Activated B cell treated with CpG ODN at 0.5 μM for 24 hours (primary cell): ENCODE results near the gene CFAP221. TPM values are rescaled to one million over a fixed set of nuclear protein-coding genes. Genes with fewer than 3 reads are reported as not detected.

Experiments used
- ATAC-seq: fragments of 200-7000 bp; cut with Tn5 transposase; one replicate; pipeline ENCODE4 v1.10.0; 2021; ENCODE audit warnings: low read depth, mild to moderate bottlenecking, moderate library complexity
- CTCF ChIA-PET: fragments of 350-600 bp; sonication (Branson Sonifier 250); formaldehyde crosslinking; loops from one replicate; lab custom pipeline; 2021; ENCODE audit warnings: antibody characterized with exemption; lab: Charles Lee
- POLR2A ChIA-PET: fragments of 350-600 bp; sonication (Branson Sonifier 250); formaldehyde crosslinking; loops from one replicate; lab custom pipeline; 2021; ENCODE audit warnings: antibody characterized with exemption; lab: Charles Lee
- DNase-seq: peaks from one replicate; pipeline ENCODE4 v3.0.0; 2022
- H3K27ac Mint-ChIP-seq: one replicate; pipeline ENCODE4 v1.8.0; 2020; ENCODE audit warnings: mixed read lengths
- H3K27me3 Mint-ChIP-seq: one replicate; pipeline ENCODE4 v1.8.0; 2021; ENCODE audit warnings: mixed read lengths
- H3K36me3 Mint-ChIP-seq: one replicate; pipeline ENCODE4 v1.8.0; 2021; ENCODE audit warnings: low read depth, mixed read lengths
- H3K4me1 Mint-ChIP-seq: one replicate; pipeline ENCODE4 v1.8.0; 2021; ENCODE audit warnings: mixed read lengths
- H3K4me3 Mint-ChIP-seq: one replicate; pipeline ENCODE4 v1.8.0; 2020; ENCODE audit warnings: mild to moderate bottlenecking, mixed read lengths
- H3K9me3 Mint-ChIP-seq: one replicate; pipeline ENCODE4 v1.8.0; 2020; ENCODE audit warnings: mixed read lengths
- intact Hi-C: fragments of 100-400 bp; cut with micrococcal nuclease; formaldehyde crosslinking; loops from one replicate; pipeline ENCODE4 v1.15.1; 2024
- total RNA-seq: library from RNA; stranded (reverse); gene quantifications from 2 replicates; pipeline ENCODE4 v1.2.3, GENCODE V29; 2022
- TF ChIP-seq, protein P1 (sequence below): fragments of 200-600 bp; IDR thresholded peaks from one replicate; pipeline ENCODE4 v1.8.0; 2022; ENCODE audit warnings: antibody characterized with exemption, mild to moderate bottlenecking

CFAP221 gene
- total RNA-seq, 1 donor from 2014 or later: not detected

DNA sequence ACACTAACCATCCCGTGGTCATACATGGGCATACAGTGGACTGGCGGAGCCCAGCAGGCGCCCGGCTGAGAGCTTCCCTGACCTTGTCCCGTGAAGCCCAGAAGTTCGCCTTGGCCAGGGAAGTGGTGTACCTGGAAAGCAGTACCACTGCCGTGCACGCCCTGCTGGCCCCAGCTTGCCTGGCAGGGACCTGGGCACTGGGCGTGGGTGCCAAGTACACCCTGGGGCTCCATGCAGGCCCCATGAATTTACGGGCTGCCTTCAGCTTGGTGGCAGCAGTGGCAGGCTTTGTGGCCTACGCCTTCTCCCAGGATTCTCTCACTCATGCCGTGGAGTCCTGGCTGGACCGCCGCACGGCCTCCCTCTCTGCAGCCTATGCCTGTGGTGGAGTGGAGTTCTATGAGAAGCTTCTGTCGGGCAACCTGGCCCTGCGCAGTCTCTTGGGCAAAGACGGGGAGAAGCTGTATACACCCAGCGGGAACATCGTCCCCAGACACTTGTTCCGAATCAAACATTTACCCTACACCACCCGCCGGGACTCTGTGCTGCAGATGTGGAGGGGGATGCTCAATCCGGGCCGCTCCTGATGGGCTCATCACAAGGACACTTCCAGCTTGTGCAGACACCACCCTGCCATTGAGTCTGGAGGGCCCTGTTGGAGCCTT is 137.1 kb downstream of the CFAP221 start:
- ATAC-seq: no peak
- peaks cover 18% of the 10 kb centered on the region for H3K36me3 Mint-ChIP-seq
- intact Hi-C loops: no loop called here
- peaks cover 23% of the 10 kb centered on the region for H3K4me1 Mint-ChIP-seq
- H3K9me3 Mint-ChIP-seq: no peaks in the 10 kb centered on the region
- peak overlapping the region; percentile 48 for H3K4me3 Mint-ChIP-seq
- DNase-seq: no peak
- H3K27ac Mint-ChIP-seq: no peak overlapping the region
- TF ChIP-seq, protein P1, sequence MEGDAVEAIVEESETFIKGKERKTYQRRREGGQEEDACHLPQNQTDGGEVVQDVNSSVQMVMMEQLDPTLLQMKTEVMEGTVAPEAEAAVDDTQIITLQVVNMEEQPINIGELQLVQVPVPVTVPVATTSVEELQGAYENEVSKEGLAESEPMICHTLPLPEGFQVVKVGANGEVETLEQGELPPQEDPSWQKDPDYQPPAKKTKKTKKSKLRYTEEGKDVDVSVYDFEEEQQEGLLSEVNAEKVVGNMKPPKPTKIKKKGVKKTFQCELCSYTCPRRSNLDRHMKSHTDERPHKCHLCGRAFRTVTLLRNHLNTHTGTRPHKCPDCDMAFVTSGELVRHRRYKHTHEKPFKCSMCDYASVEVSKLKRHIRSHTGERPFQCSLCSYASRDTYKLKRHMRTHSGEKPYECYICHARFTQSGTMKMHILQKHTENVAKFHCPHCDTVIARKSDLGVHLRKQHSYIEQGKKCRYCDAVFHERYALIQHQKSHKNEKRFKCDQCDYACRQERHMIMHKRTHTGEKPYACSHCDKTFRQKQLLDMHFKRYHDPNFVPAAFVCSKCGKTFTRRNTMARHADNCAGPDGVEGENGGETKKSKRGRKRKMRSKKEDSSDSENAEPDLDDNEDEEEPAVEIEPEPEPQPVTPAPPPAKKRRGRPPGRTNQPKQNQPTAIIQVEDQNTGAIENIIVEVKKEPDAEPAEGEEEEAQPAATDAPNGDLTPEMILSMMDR: no peak
- ChIA-PET CTCF (no interaction called here), POLR2A (interaction anchor here (1.1 kb wide), 1 partner anchor 79 kb away, joined by 13 read pairs; the partner anchor contains the start of gene PTPN4)
- no peaks in the 10 kb centered on the region for H3K27me3 Mint-ChIP-seq

DNA sequence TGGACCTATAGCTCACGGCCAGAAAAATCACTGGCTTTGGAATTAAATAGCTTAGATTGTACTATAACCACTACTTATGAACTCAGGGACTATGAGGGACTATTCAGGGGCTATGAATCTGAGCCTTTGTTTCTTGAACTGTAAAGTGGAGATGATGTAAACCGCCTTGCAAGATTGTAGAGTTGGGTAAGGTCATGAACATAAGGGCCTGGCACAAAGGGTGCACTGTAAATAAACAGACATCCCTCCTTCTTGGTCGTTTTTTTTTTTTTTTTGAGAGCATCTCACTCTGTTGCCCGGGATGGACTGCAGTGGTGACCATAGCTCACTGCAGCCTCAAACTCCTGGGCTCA is 137.6 kb downstream of the CFAP221 start:
- Mint-ChIP-seq H3K27me3 (no peaks in the 10 kb centered on the region), H3K27ac (no peak overlapping the region), H3K4me1 (peaks cover 23% of the 10 kb centered on the region), H3K9me3 (no peaks in the 10 kb centered on the region), H3K4me3 (no peak overlapping the region), H3K36me3 (peaks cover 20% of the 10 kb centered on the region)
- TF ChIP-seq, protein P1: no peak
- DNase-seq (no peak), ATAC-seq (no peak)
- ChIA-PET POLR2A (interaction anchor here (1.1 kb wide), 1 partner anchor 78 kb away, joined by 13 read pairs; the partner anchor contains the start of gene PTPN4), CTCF (no interaction called here)
- intact Hi-C loops: no loop called here

DNA sequence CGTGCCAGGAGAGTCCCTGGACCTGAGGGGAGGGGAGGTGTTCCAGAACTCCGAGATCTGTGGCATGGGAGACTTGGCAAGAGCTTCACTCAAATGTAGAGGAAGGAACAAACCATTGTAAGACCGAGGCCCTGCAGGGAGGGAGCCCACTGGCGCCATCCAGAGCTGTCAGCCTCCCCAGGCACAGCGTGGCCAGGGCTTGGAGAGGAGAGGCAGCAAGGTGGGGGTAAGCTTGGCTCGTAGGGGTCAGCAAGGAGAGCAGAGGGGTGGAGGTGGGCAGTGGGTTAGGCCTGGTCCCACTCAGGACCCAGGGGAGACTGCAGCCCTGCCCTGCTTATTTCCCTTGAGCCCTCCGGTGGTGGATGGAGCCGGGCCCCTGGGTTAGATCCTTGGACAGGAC is 138.3 kb downstream of the CFAP221 start:
- TF ChIP-seq, protein P1: no peak
- Mint-ChIP-seq H3K27me3 (no peaks in the 10 kb centered on the region), H3K4me1 (peaks cover 23% of the 10 kb centered on the region), H3K4me3 (no peak overlapping the region), H3K9me3 (no peaks in the 10 kb centered on the region), H3K36me3 (peaks cover 28% of the 10 kb centered on the region), H3K27ac (no peak overlapping the region)
- intact Hi-C loops: no loop called here
- ChIA-PET CTCF (no interaction called here), POLR2A (interaction anchor here (1.1 kb wide), 1 partner anchor 78 kb away, joined by 13 read pairs; the partner anchor contains the start of gene PTPN4)
- ATAC-seq: no peak
- no peak for DNase-seq

DNA sequence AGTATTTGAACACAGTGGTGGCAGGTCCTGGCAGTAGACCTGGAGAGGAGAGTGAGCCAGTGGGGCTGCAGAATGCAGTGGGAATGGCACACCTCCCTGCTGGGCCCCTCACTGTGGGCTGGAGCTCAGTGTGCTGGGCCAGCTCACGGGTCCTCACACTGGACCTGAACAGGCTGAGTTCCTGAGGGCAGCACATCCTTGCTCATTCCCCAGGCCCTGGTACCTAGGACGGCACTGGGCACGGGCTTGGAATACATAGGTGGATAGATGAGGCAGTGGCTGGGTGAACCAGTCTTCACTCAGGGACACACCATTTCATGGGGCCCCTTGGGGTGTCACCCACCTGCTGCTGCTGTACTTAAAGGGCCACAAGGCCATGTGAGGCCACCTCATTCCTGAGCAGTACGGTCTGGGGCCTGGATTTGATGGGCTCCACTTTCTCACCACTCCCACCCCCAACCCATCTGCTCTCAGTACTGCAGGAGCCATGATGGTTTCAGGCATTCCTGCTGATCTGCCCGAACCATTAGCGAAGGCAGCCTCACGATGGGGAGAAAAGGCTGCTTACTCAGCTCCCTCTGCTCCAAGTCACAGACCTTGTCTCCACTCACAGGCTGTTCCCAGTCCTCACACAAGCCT is 138.9 kb downstream of the CFAP221 start:
- intact Hi-C loops: no loop called here
- no peak for DNase-seq
- Mint-ChIP-seq H3K27me3 (no peaks in the 10 kb centered on the region), H3K9me3 (no peaks in the 10 kb centered on the region), H3K4me3 (no peak overlapping the region), H3K27ac (no peak overlapping the region), H3K4me1 (peaks cover 19% of the 10 kb centered on the region), H3K36me3 (peaks cover 34% of the 10 kb centered on the region)
- ATAC-seq: no peak
- TF ChIP-seq, protein P1: no peak
- ChIA-PET CTCF (no interaction called here), POLR2A (no interaction called here)

DNA sequence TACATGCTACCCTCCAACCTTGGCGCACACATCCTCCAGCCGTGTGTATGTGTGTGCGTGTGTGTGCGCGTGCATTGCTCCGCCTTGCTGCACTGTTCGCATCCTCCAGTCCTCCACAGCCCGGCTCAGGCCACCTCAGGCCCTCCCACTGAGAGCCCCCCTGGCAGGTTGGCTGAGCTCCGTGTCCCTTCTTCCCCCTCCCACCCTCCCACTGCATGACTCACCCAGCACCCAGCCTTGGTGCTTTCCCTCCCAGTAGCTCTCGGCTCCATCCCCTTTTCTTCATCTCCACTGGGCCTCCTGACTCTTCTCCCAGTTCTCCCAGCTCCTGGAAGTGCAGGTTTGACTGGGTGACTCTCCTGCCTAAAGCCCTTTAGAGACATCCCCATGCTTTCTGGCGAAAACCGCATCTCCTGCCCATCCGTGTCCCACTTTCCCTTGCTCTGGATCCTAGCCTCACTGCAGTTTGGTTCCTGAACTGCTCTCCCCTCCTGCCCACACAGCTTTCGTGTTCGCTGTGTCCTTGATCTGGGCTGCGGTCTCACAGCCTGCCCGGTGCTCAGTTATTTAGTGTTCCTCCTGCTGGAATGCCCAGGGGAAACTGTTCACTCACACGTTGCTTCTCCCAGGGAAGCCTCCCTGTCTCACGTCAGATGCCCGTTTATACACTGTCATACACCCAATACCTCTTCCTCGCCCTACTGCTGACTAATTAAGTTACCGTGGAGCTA is 139.6 kb downstream of the CFAP221 start:
- CTCF ChIA-PET: no interaction called here

More for the DNA sequence above, 139.6 kb downstream of the CFAP221 start:
- DNase-seq: no peak
- TF ChIP-seq, protein P1: no peak
- H3K4me1 Mint-ChIP-seq: peaks cover 18% of the 10 kb centered on the region
- H3K4me3 Mint-ChIP-seq: no peak overlapping the region
- POLR2A ChIA-PET: no interaction called here
- no peak for ATAC-seq
- H3K27me3 Mint-ChIP-seq: no peaks in the 10 kb centered on the region
- intact Hi-C loops: no loop called here
- H3K9me3 Mint-ChIP-seq: no peaks in the 10 kb centered on the region
- no peak overlapping the region for H3K27ac Mint-ChIP-seq
- peaks cover 41% of the 10 kb centered on the region for H3K36me3 Mint-ChIP-seq
